H9 (cell line): Measurements from ENCODE around the gene SPOCK3. TPM values are rescaled to one million over a fixed set of nuclear protein-coding genes. Genes with fewer than 3 reads are reported as not detected.

Experiments used
- DNase-seq: peaks from one replicate; pipeline ENCODE4 v3.0.0-alpha.2; 2017
- H2AFZ ChIP-seq: one replicate; pipeline ENCODE4 v1.6.1; 2013; ENCODE audit warnings: mild to moderate bottlenecking, low read length, control low read depth, moderate library complexity
- H2AK5ac ChIP-seq: 2 replicates; pipeline ENCODE4 v1.6.1; 2013; ENCODE audit warnings: low read length, control low read depth, mixed read lengths; ENCODE audit not compliant: insufficient read length
- H2BK120ac ChIP-seq: one replicate; pipeline ENCODE4 v1.6.1; 2013; ENCODE audit warnings: low read depth, mild to moderate bottlenecking, low read length, control low read depth, inconsistent platforms; ENCODE audit not compliant: poor library complexity, severe bottlenecking
- H2BK12ac ChIP-seq: 2 replicates; pipeline ENCODE4 v1.6.1; 2013; ENCODE audit warnings: low read length, control low read depth, mixed read lengths, low read depth; ENCODE audit not compliant: insufficient read length
- H2BK15ac ChIP-seq: 2 replicates; pipeline ENCODE4 v1.6.1; 2013; ENCODE audit warnings: low read depth, low read length, control low read depth
- H2BK20ac ChIP-seq: one replicate; pipeline ENCODE4 v1.6.1; 2013; ENCODE audit warnings: low read depth, mild to moderate bottlenecking, low read length, control low read depth, inconsistent platforms; ENCODE audit not compliant: poor library complexity, severe bottlenecking
- H2BK5ac ChIP-seq: 2 replicates; pipeline ENCODE4 v1.6.1; 2013; ENCODE audit warnings: low read length, control low read depth, mixed read lengths; ENCODE audit not compliant: insufficient read length
- H3K14ac ChIP-seq: 2 replicates; pipeline ENCODE4 v1.6.1; 2013; ENCODE audit warnings: low read length, control low read depth; ENCODE audit not compliant: insufficient read depth
- H3K18ac ChIP-seq: 2 replicates; pipeline ENCODE4 v1.6.1; 2013; ENCODE audit warnings: low read depth, mild to moderate bottlenecking, mixed read lengths, low read length, control low read depth; ENCODE audit not compliant: insufficient read length
- H3K23ac ChIP-seq: 2 replicates; pipeline ENCODE4 v1.6.1; 2013; ENCODE audit warnings: low read length, control low read depth, mixed read lengths, low read depth; ENCODE audit not compliant: insufficient read length
- H3K23me2 ChIP-seq: 2 replicates; pipeline ENCODE4 v1.6.1; 2013; ENCODE audit warnings: low read depth, mild to moderate bottlenecking, mixed read lengths, low read length, control low read depth; ENCODE audit not compliant: insufficient read length, poor library complexity, severe bottlenecking
- H3K27ac ChIP-seq: 2 replicates; pipeline ENCODE4 v1.5.1; 2013; ENCODE audit warnings: low read length, control low read depth, mixed read lengths, low read depth; ENCODE audit not compliant: insufficient read length
- H3K27me3 ChIP-seq: 2 replicates; pipeline ENCODE4 v1.6.1; 2013; ENCODE audit warnings: low read length, control low read depth, inconsistent platforms; ENCODE audit not compliant: insufficient read depth
- H3K4ac ChIP-seq: 2 replicates; pipeline ENCODE4 v1.6.1; 2013; ENCODE audit warnings: low read depth, mild to moderate bottlenecking, control low read depth, inconsistent platforms, low read length, moderate library complexity
- H3K4me1 ChIP-seq: 2 replicates; pipeline ENCODE4 v1.6.1; 2013; ENCODE audit warnings: low read length, control low read depth, inconsistent platforms; ENCODE audit not compliant: insufficient read depth
- H3K4me2 ChIP-seq: 2 replicates; pipeline ENCODE4 v1.6.1; 2013; ENCODE audit warnings: low read length, control low read depth, mixed read lengths; ENCODE audit not compliant: insufficient read length, insufficient read depth
- H3K56ac ChIP-seq: 2 replicates; pipeline ENCODE4 v1.6.1; 2013; ENCODE audit warnings: low read depth, mild to moderate bottlenecking, mixed read lengths, low read length, control low read depth; ENCODE audit not compliant: insufficient read length
- H3K79me1 ChIP-seq: 2 replicates; pipeline ENCODE4 v1.6.1; 2013; ENCODE audit warnings: low read depth, mild to moderate bottlenecking, moderate library complexity, low read length, control low read depth, inconsistent platforms; ENCODE audit not compliant: insufficient read depth, poor library complexity, severe bottlenecking
- H3K79me2 ChIP-seq: 2 replicates; pipeline ENCODE4 v1.6.1; 2013; ENCODE audit warnings: low read length, control low read depth, inconsistent platforms; ENCODE audit not compliant: insufficient read depth
- H3K9ac ChIP-seq: 2 replicates; pipeline ENCODE4 v1.6.1; 2013; ENCODE audit warnings: low read length, control low read depth, mixed read lengths; ENCODE audit not compliant: insufficient read length; ENCODE audit errors: extremely low read depth
- H3K9me3 ChIP-seq: one replicate; pipeline ENCODE4 v1.6.1; 2013; ENCODE audit warnings: low read depth, low read length, inconsistent platforms; ENCODE audit not compliant: control insufficient read depth
- H3T11ph ChIP-seq: one replicate; pipeline ENCODE4 v1.6.1; 2013; ENCODE audit warnings: mild to moderate bottlenecking, low read length, control low read depth, inconsistent platforms
- H4K20me1 ChIP-seq: one replicate; pipeline ENCODE4 v1.6.1; 2013; ENCODE audit not compliant: control insufficient read depth, insufficient read length, insufficient read depth
- H4K5ac ChIP-seq: 2 replicates; pipeline ENCODE4 v1.6.1; 2013; ENCODE audit warnings: low read depth, mild to moderate bottlenecking, mixed read lengths, low read length, control low read depth; ENCODE audit not compliant: insufficient read length
- H4K8ac ChIP-seq: replicated peaks from 2 replicates; pipeline ENCODE4 v1.6.1; 2013; ENCODE audit warnings: low read length, control low read depth, mixed read lengths, low read depth; ENCODE audit not compliant: insufficient read length
- H4K91ac ChIP-seq: 2 replicates; pipeline ENCODE4 v1.6.1; 2013; ENCODE audit warnings: low read depth, mild to moderate bottlenecking, moderate library complexity, mixed read lengths, low read length, control low read depth; ENCODE audit not compliant: insufficient read length
- H3K27ac Mint-ChIP-seq, 3 experiments: 2 replicates in 2 of 3; 3 replicates in 1 of 3; pipeline ENCODE4 v1.8.0; 2020 to 2021; ENCODE audit warnings: mixed read lengths in 3 of 3, mild to moderate bottlenecking in 1 of 3, moderate library complexity in 1 of 3
- H3K27me3 Mint-ChIP-seq: 2 replicates; pipeline ENCODE4 v1.8.0; 2021; ENCODE audit warnings: low read depth, mild to moderate bottlenecking, moderate library complexity, mixed read lengths
- H3K36me3 Mint-ChIP-seq, 3 experiments: 2 replicates in 2 of 3; 3 replicates in 1 of 3; pipeline ENCODE4 v1.8.0; 2020 to 2021; ENCODE audit warnings: low read depth in 3 of 3, mixed read lengths in 3 of 3; ENCODE audit not compliant: insufficient read depth in 1 of 3
- H3K4me1 Mint-ChIP-seq, 2 experiments: 2 replicates each; pipeline ENCODE4 v1.8.0; 2020; ENCODE audit warnings: mixed read lengths in 2 of 2
- H3K4me3 Mint-ChIP-seq, 2 experiments: 2 replicates in 1 of 2; 3 replicates in 1 of 2; pipeline ENCODE4 v1.8.0; 2020 to 2021; ENCODE audit warnings: mild to moderate bottlenecking in 2 of 2, mixed read lengths in 2 of 2, moderate library complexity in 1 of 2
- H3K9me3 Mint-ChIP-seq, 2 experiments: 2 replicates in 1 of 2; 3 replicates in 1 of 2; pipeline ENCODE4 v1.8.0; 2020; ENCODE audit warnings: mild to moderate bottlenecking in 2 of 2, mixed read lengths in 2 of 2, moderate library complexity in 1 of 2
- CTCF ChIP-seq: fragments of 200-600 bp; sonication (generic); conservative IDR thresholded peaks from 3 replicates; pipeline ENCODE4 v1.8.0; 2021; ENCODE audit warnings: antibody characterized with exemption, mild to moderate bottlenecking
- WGBS: extraction: QIAGEN DNeasy Blood & Tissue Kit; methylation state at CpG from one replicate; pipeline ENCODE4 v1.1.7; 2013; ENCODE audit warnings: missing lambda C conversion rate, low lambda C conversion rate, mixed read lengths; ENCODE audit not compliant: insufficient read length; ENCODE audit errors: extremely low coverage; 5-methylcytosine and 5-hydroxymethylcytosine counted together
- total RNA-seq: library from RNA; stranded (reverse); gene quantifications from 2 replicates; pipeline ENCODE4 v1.2.1, GENCODE V29; 2021

The SPOCK3 gene
- total RNA-seq, 1 experiment from 2014 or later, result 0.28 TPM

GRCh38 chr4:167185465-167185864 lies 48.8 kb downstream of the SPOCK3 start:
- Histone ChIP-seq H3K9ac (no peak overlapping the region), H2BK20ac (no peak overlapping the region)

More at GRCh38 chr4:167185465-167185864, 48.8 kb downstream of the SPOCK3 start:
- Histone ChIP-seq H3T11ph (no peak overlapping the region), H2BK15ac (no peak overlapping the region), H2BK120ac (no peak overlapping the region), H2BK12ac (no peak overlapping the region), H4K5ac (no peak overlapping the region), H3K23ac (no peak overlapping the region), H2BK5ac (no peak overlapping the region), H4K20me1 (no peaks in the 10 kb centered on the region), H3K9me3 (no peaks in the 10 kb centered on the region), H2AFZ (no peak overlapping the region), H4K91ac (no peak overlapping the region), H3K18ac (no peak overlapping the region), H2AK5ac (no peak overlapping the region), H3K14ac (no peak overlapping the region), H3K23me2 (no peaks in the 10 kb centered on the region), H3K79me1 (no peaks in the 10 kb centered on the region), H3K4me1 (no peaks in the 10 kb centered on the region), H3K4ac (no peak overlapping the region), H3K27ac (no peak overlapping the region), H3K56ac (no peak overlapping the region), H3K27me3 (no peaks in the 10 kb centered on the region), H3K79me2 (no peaks in the 10 kb centered on the region), H3K4me2 (no peak overlapping the region), H4K8ac (no peak overlapping the region)
- Mint-ChIP-seq H3K36me3 (no peaks in the 10 kb centered on the region), H3K9me3 (no peaks in the 10 kb centered on the region), H3K4me3 (no peak overlapping the region), H3K4me1 (no peaks in the 10 kb centered on the region), H3K27me3 (no peaks in the 10 kb centered on the region), H3K27ac (no peak overlapping the region)
- no peak for TF ChIP-seq CTCF
- DNase-seq, result no peak
- WGBS, result no CpG with 5 or more reads among the region's 3 CpGs
